Measurements from ENCODE around the gene LARGE1.

The LARGE1 gene

GRCh38 chr22:33920197-33920540 is at the start of gene LARGE1:
Gene LARGE1 (minus strand): TSS chr22:33920476.
- peak; percentile 51 for DNase-seq (ENCODE audit: low spot score)

- DNase-seq (ENCODE audit: low spot score) = no peak
Measured at GRCh38 chr22:33969045-33969444, 48.8 kb upstream of the LARGE1 start.

- DNase-seq (ENCODE audit: low spot score) = no peak
Measured at GRCh38 chr22:33964121-33964520, 43.8 kb upstream of the LARGE1 start.

- no peak for DNase-seq (ENCODE audit: low spot score)
Measured at GRCh38 chr22:33962409-33962808, 42.1 kb upstream of the LARGE1 start.

- DNase-seq (ENCODE audit: low spot score) = no peak
Measured at GRCh38 chr22:33958741-33959140, 38.5 kb upstream of the LARGE1 start.

GRCh38 chr22:33957086-33957485 is 36.8 kb upstream of the LARGE1 start:
- DNase-seq (ENCODE audit: low spot score) = no peak

- no peak for DNase-seq (ENCODE audit: low spot score)
Measured at GRCh38 chr22:33952776-33953175, 32.5 kb upstream of the LARGE1 start.

GRCh38 chr22:33940741-33941140 is 20.5 kb upstream of the LARGE1 start:
- no peak for DNase-seq (ENCODE audit: low spot score)

GRCh38 chr22:33932997-33933396 is 12.7 kb upstream of the LARGE1 start:
- DNase-seq (ENCODE audit: low spot score) = no peak

- no peak for DNase-seq (ENCODE audit: low spot score)
Measured at GRCh38 chr22:33931406-33931805, 11.1 kb upstream of the LARGE1 start.

GRCh38 chr22:33927752-33928151 is 7.5 kb upstream of the LARGE1 start:
- DNase-seq (ENCODE audit: low spot score) = no peak

GRCh38 chr22:33925194-33925593 is 4.9 kb upstream of the LARGE1 start:
- no peak for DNase-seq (ENCODE audit: low spot score)

- DNase-seq (ENCODE audit: low spot score) = peak; percentile 57
Measured at GRCh38 chr22:33923660-33924246, 3.5 kb upstream of the LARGE1 start.

GRCh38 chr22:33923033-33923432 is 2.8 kb upstream of the LARGE1 start:
- no peak for DNase-seq (ENCODE audit: low spot score)

GRCh38 chr22:33922349-33922681 is 2.0 kb upstream of the LARGE1 start:
- peak; percentile 25 for DNase-seq (ENCODE audit: low spot score)

- DNase-seq (ENCODE audit: low spot score) = peak; percentile 62
Measured at GRCh38 chr22:33921525-33922348, 1.5 kb upstream of the LARGE1 start.

GRCh38 chr22:33920927-33921524 is 750 bp upstream of the LARGE1 start:
- DNase-seq (ENCODE audit: low spot score) = peak; percentile 97

GRCh38 chr22:33919391-33920196 is 682 bp downstream of the LARGE1 start:
- peak; percentile 29 for DNase-seq (ENCODE audit: low spot score)

GRCh38 chr22:33918676-33919365 is 1.5 kb downstream of the LARGE1 start:
- no peak for DNase-seq (ENCODE audit: low spot score)

GRCh38 chr22:33917744-33918406 is 2.4 kb downstream of the LARGE1 start:
- no peak for DNase-seq (ENCODE audit: low spot score)

- no peak for DNase-seq (ENCODE audit: low spot score)
Measured at GRCh38 chr22:33914699-33915098, 5.6 kb downstream of the LARGE1 start.
